Fibroblast of lung (primary cell): ENCODE results near the gene PAM16.
A peak's percentile ranks its signal among the peaks of the same experiment; 100 is the strongest.

ENCODE experiments used
- CTCF ChIP-seq, 2 donors: IDR thresholded peaks in 1 of 2; conservative IDR thresholded peaks in 1 of 2; 1 replicate in 1 of 2; 2 replicates in 1 of 2; pipeline ENCODE4 v1.5.1; 2011 to 2012; ENCODE audit warnings: low read length in 2 of 2, control low read depth in 1 of 2, inconsistent platforms in 1 of 2, low read depth in 1 of 2, mild to moderate bottlenecking in 1 of 2
- EZH2 ChIP-seq: IDR thresholded peaks from 2 replicates; pipeline ENCODE4 v1.5.1; 2012; ENCODE audit warnings: low read length, control low read depth, mild to moderate bottlenecking; ENCODE audit errors: missing control alignments

- no peak for TF ChIP-seq EZH2
- TF ChIP-seq CTCF (conservative IDR thresholded peaks at IDR 0.05 in 1 of 2, IDR thresholded peaks at IDR 0.05 in 1 of 2; ENCODE audit: low read depth in 1 of 2, low read length in 2 of 2), result peak in 1 of 2 donors; percentile 21
Observed at GRCh38 chr16:4390266-4391260, 39.4 kb upstream of the PAM16 start.
